GM23338 (cell line): ENCODE data around the gene USP46. TPM values are rescaled to one million over a fixed set of nuclear protein-coding genes. Genes with fewer than 3 reads are reported as not detected.

Source experiments
- ATAC-seq: fragments of 200-7000 bp; cut with Tn5 transposase; 3 replicates; pipeline ENCODE4 v1.9.1; 2020
- DNase-seq: peaks from one replicate; pipeline ENCODE4 v3.0.0-alpha.2; 2015; ENCODE audit warnings: low spot score
- H2AFZ ChIP-seq: fragments of 200-600 bp; sonication (generic); 2 replicates; pipeline ENCODE4 v1.8.0; 2016; ENCODE audit warnings: antibody characterized with exemption, mild to moderate bottlenecking, moderate library complexity
- H3F3A ChIP-seq: fragments of 200-600 bp; sonication (generic); replicated peaks from 2 replicates; pipeline ENCODE4 v1.8.0; 2017; ENCODE audit warnings: antibody characterized with exemption, mixed run types, low read depth
- H3K27ac ChIP-seq: fragments of 200-600 bp; sonication (generic); 2 replicates; pipeline ENCODE4 v1.6.1; 2016; ENCODE audit warnings: low read depth
- H3K27me3 ChIP-seq: fragments of 200-600 bp; sonication (generic); 2 replicates; pipeline ENCODE4 v1.8.0; 2016; ENCODE audit warnings: mild to moderate bottlenecking, mixed run types, moderate library complexity; ENCODE audit not compliant: insufficient read depth
- H3K36me3 ChIP-seq: fragments of 200-600 bp; sonication (generic); 2 replicates; pipeline ENCODE4 v1.8.0; 2016; ENCODE audit warnings: mild to moderate bottlenecking; ENCODE audit not compliant: insufficient read depth
- H3K4me1 ChIP-seq: fragments of 200-600 bp; sonication (generic); 2 replicates; pipeline ENCODE4 v1.8.0; 2016; ENCODE audit warnings: mild to moderate bottlenecking, moderate library complexity; ENCODE audit not compliant: insufficient read depth
- H3K4me2 ChIP-seq: fragments of 200-600 bp; sonication (generic); 2 replicates; pipeline ENCODE4 v1.7.1; 2017; ENCODE audit warnings: mixed run types
- H3K4me3 ChIP-seq: fragments of 200-600 bp; sonication (generic); 2 replicates; pipeline ENCODE4 v1.6.1; 2016; ENCODE audit warnings: mixed run types
- H3K79me2 ChIP-seq: fragments of 200-600 bp; sonication (generic); replicated peaks from 2 replicates; pipeline ENCODE4 v1.8.0; 2017; ENCODE audit warnings: mild to moderate bottlenecking; ENCODE audit not compliant: insufficient read depth
- H3K9me2 ChIP-seq: fragments of 200-600 bp; sonication (generic); 2 replicates; pipeline ENCODE4 v1.8.0; 2017; ENCODE audit not compliant: insufficient read depth
- H4K20me1 ChIP-seq: fragments of 200-600 bp; sonication (generic); replicated peaks from 2 replicates; pipeline ENCODE4 v1.8.0; 2017; ENCODE audit warnings: mild to moderate bottlenecking; ENCODE audit not compliant: insufficient read depth
- H3K27ac Mint-ChIP-seq: 2 replicates; pipeline ENCODE4 v1.8.0; 2020; ENCODE audit warnings: inconsistent platforms, mild to moderate bottlenecking, moderate library complexity, mixed read lengths
- H3K27me3 Mint-ChIP-seq: 3 replicates; pipeline ENCODE4 v1.8.0; 2022; ENCODE audit warnings: low read depth, mild to moderate bottlenecking, moderate library complexity, mixed read lengths, inconsistent platforms; ENCODE audit not compliant: insufficient read depth, poor library complexity
- H3K36me3 Mint-ChIP-seq: 3 replicates; pipeline ENCODE4 v1.8.0; 2021; ENCODE audit warnings: low read depth, mild to moderate bottlenecking, inconsistent platforms, moderate library complexity, mixed read lengths
- H3K4me1 Mint-ChIP-seq: 3 replicates; pipeline ENCODE4 v1.8.0; 2020; ENCODE audit warnings: mild to moderate bottlenecking, inconsistent platforms, mixed read lengths
- H3K4me3 Mint-ChIP-seq: 3 replicates; pipeline ENCODE4 v1.8.0; 2021; ENCODE audit warnings: moderate library complexity, mild to moderate bottlenecking, inconsistent platforms, mixed read lengths
- H3K9me3 Mint-ChIP-seq: 3 replicates; pipeline ENCODE4 v1.8.0; 2020; ENCODE audit warnings: moderate library complexity, mild to moderate bottlenecking, inconsistent platforms, mixed read lengths
- CREB1 ChIP-seq: fragments of 250-450 bp; sonication (Bioruptor Pico); IDR thresholded peaks from 2 replicates; pipeline ENCODE4 v1.5.0; 2020; ENCODE audit warnings: low read depth, mild to moderate bottlenecking, moderate library complexity
- EZH2phosphoT487 ChIP-seq: fragments of 200-600 bp; sonication (generic); IDR thresholded peaks from one replicate; pipeline ENCODE4 v1.8.1; 2018; ENCODE audit warnings: antibody characterized with exemption; ENCODE audit not compliant: unreplicated experiment
- JUNB ChIP-seq: IDR thresholded peaks from one replicate; pipeline ENCODE4 v1.6.1; 2016; ENCODE audit warnings: antibody characterized with exemption; ENCODE audit not compliant: unreplicated experiment
- NANOG ChIP-seq: IDR thresholded peaks from 2 replicates; pipeline ENCODE4 v1.6.1; 2016; ENCODE audit warnings: antibody characterized with exemption, borderline replicate concordance
- STAT1 ChIP-seq: IDR thresholded peaks from one replicate; pipeline ENCODE4 v1.6.1; 2016; ENCODE audit warnings: antibody characterized with exemption; ENCODE audit not compliant: unreplicated experiment
- ZNF114 ChIP-seq: fragments of 250-450 bp; sonication (Bioruptor Pico); IDR thresholded peaks from 2 replicates; pipeline ENCODE4 v1.5.0; 2020; ENCODE audit warnings: mild to moderate bottlenecking, moderate library complexity
- ZNF331 ChIP-seq: fragments of 250-450 bp; sonication (Bioruptor Pico); IDR thresholded peaks from 2 replicates; pipeline ENCODE4 v1.5.0; 2020; ENCODE audit warnings: low read depth, mild to moderate bottlenecking, moderate library complexity
- polyA plus RNA-seq: library from polyadenylated mRNA; unstranded; fragments of >200 nt; fragmentation: Nextera tagmentation; extraction: Ambion mirVana; gene quantifications from 2 replicates; pipeline ENCODE4 v1.2.1, GENCODE V29; 2016
- total RNA-seq: library from RNA; depleted of rRNA; stranded (reverse); fragments of >200 nt; shearing (Covaris generic); gene quantifications from 2 replicates; pipeline ENCODE4 v1.2.3, GENCODE V29; 2014
- TF ChIP-seq, protein P1 (sequence below): fragments of 250-450 bp; sonication (Bioruptor Pico); IDR thresholded peaks from 2 replicates; pipeline ENCODE4 v1.5.0; 2020; ENCODE audit warnings: mild to moderate bottlenecking, moderate library complexity
- TF ChIP-seq, protein P2 (sequence below), 2 experiments: fragments of 200-600 bp in 1 of 2; sonication (generic) in 1 of 2; conservative IDR thresholded peaks; 2 replicates each; pipeline versions ENCODE4 v1.5.1 to v1.6.1; 2016 to 2017; ENCODE audit warnings: antibody characterized with exemption in 2 of 2, low read depth in 2 of 2, mild to moderate bottlenecking in 2 of 2, moderate library complexity in 1 of 2
- TF ChIP-seq, protein P3 (sequence below): IDR thresholded peaks from 2 replicates; pipeline ENCODE4 v1.6.1; 2016; ENCODE audit warnings: antibody characterized with exemption

USP46 gene
- total and polyA plus RNA-seq, 2 experiments from 2014 or later: 40.5 to 59.4 TPM

DNA sequence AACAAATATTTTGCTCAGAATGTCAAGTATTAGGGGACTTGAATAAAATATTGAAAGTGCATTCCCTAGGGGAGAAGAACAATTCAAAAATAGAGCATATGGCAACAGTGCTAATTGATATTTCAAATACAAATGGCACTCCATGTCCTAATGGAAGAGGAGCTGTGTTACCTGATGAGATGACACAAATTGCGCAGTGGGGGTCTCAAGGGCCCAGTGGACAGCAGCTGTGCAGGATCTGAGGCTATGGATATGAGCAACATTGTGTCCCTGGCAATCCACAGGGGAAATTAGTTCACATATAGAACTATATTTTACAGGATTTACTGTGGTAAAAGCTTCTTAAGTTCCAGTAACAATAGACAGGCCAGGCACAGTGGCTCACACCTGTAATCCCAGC is 17.4 kb upstream of the USP46 start:
- H3K4me1 Mint-ChIP-seq: no peaks in the 10 kb centered on the region
- no peaks in the 10 kb centered on the region for H3K36me3 Mint-ChIP-seq
- H4K20me1 ChIP-seq: no peaks in the 10 kb centered on the region
- H3K36me3 ChIP-seq: peaks cover 4% of the 10 kb centered on the region; the same call in 1 of the 2 replicates
- no peak overlapping the region for H3K27ac Mint-ChIP-seq
- no peaks in the 10 kb centered on the region for H3K9me2 ChIP-seq
- H3K4me3 Mint-ChIP-seq: no peak overlapping the region
- H3K9me3 Mint-ChIP-seq: peaks cover 5% of the 10 kb centered on the region; the same call in 2 of the 3 replicates
- no peak overlapping the region for H2AFZ ChIP-seq
- DNase-seq (no peak), ATAC-seq (no peak)
- H3K27me3 Mint-ChIP-seq: peaks cover 2% of the 10 kb centered on the region
- H3K4me1 ChIP-seq: no peaks in the 10 kb centered on the region
- no peak overlapping the region for H3K4me3 ChIP-seq
- TF ChIP-seq CREB1: no peak
- TF ChIP-seq, protein P1, sequence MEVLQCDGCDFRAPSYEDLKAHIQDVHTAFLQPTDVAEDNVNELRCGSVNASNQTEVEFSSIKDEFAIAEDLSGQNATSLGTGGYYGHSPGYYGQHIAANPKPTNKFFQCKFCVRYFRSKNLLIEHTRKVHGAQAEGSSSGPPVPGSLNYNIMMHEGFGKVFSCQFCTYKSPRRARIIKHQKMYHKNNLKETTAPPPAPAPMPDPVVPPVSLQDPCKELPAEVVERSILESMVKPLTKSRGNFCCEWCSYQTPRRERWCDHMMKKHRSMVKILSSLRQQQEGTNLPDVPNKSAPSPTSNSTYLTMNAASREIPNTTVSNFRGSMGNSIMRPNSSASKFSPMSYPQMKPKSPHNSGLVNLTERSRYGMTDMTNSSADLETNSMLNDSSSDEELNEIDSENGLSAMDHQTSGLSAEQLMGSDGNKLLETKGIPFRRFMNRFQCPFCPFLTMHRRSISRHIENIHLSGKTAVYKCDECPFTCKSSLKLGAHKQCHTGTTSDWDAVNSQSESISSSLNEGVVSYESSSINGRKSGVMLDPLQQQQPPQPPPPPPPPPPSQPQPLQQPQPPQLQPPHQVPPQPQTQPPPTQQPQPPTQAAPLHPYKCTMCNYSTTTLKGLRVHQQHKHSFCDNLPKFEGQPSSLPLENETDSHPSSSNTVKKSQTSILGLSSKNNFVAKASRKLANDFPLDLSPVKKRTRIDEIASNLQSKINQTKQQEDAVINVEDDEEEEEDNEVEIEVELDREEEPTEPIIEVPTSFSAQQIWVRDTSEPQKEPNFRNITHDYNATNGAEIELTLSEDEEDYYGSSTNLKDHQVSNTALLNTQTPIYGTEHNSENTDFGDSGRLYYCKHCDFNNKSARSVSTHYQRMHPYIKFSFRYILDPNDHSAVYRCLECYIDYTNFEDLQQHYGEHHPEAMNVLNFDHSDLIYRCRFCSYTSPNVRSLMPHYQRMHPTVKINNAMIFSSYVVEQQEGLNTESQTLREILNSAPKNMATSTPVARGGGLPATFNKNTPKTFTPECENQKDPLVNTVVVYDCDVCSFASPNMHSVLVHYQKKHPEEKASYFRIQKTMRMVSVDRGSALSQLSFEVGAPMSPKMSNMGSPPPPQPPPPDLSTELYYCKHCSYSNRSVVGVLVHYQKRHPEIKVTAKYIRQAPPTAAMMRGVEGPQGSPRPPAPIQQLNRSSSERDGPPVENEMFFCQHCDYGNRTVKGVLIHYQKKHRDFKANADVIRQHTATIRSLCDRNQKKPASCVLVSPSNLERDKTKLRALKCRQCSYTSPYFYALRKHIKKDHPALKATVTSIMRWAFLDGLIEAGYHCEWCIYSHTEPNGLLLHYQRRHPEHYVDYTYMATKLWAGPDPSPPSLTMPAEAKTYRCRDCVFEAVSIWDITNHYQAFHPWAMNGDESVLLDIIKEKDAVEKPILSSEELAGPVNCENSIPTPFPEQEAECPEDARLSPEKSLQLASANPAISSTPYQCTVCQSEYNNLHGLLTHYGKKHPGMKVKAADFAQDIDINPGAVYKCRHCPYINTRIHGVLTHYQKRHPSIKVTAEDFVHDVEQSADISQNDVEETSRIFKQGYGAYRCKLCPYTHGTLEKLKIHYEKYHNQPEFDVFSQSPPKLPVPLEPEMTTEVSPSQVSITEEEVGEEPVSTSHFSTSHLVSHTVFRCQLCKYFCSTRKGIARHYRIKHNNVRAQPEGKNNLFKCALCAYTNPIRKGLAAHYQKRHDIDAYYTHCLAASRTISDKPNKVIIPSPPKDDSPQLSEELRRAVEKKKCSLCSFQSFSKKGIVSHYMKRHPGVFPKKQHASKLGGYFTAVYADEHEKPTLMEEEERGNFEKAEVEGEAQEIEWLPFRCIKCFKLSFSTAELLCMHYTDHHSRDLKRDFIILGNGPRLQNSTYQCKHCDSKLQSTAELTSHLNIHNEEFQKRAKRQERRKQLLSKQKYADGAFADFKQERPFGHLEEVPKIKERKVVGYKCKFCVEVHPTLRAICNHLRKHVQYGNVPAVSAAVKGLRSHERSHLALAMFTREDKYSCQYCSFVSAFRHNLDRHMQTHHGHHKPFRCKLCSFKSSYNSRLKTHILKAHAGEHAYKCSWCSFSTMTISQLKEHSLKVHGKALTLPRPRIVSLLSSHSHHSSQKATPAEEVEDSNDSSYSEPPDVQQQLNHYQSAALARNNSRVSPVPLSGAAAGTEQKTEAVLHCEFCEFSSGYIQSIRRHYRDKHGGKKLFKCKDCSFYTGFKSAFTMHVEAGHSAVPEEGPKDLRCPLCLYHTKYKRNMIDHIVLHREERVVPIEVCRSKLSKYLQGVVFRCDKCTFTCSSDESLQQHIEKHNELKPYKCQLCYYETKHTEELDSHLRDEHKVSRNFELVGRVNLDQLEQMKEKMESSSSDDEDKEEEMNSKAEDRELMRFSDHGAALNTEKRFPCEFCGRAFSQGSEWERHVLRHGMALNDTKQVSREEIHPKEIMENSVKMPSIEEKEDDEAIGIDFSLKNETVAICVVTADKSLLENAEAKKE (CRISPR knock-in tag): no peak
- TF ChIP-seq JUNB: no peak
- TF ChIP-seq NANOG: no peak
- TF ChIP-seq ZNF114: no peak
- TF ChIP-seq, protein P2, sequence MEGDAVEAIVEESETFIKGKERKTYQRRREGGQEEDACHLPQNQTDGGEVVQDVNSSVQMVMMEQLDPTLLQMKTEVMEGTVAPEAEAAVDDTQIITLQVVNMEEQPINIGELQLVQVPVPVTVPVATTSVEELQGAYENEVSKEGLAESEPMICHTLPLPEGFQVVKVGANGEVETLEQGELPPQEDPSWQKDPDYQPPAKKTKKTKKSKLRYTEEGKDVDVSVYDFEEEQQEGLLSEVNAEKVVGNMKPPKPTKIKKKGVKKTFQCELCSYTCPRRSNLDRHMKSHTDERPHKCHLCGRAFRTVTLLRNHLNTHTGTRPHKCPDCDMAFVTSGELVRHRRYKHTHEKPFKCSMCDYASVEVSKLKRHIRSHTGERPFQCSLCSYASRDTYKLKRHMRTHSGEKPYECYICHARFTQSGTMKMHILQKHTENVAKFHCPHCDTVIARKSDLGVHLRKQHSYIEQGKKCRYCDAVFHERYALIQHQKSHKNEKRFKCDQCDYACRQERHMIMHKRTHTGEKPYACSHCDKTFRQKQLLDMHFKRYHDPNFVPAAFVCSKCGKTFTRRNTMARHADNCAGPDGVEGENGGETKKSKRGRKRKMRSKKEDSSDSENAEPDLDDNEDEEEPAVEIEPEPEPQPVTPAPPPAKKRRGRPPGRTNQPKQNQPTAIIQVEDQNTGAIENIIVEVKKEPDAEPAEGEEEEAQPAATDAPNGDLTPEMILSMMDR (conservative IDR thresholded peaks at IDR 0.05; ENCODE audit: low read depth in 2 of 2): no peak
- TF ChIP-seq STAT1: no peak
- no peak for TF ChIP-seq ZNF331 (CRISPR knock-in tag)
- TF ChIP-seq, protein P3, sequence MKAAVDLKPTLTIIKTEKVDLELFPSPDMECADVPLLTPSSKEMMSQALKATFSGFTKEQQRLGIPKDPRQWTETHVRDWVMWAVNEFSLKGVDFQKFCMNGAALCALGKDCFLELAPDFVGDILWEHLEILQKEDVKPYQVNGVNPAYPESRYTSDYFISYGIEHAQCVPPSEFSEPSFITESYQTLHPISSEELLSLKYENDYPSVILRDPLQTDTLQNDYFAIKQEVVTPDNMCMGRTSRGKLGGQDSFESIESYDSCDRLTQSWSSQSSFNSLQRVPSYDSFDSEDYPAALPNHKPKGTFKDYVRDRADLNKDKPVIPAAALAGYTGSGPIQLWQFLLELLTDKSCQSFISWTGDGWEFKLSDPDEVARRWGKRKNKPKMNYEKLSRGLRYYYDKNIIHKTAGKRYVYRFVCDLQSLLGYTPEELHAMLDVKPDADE: no peak
- no peak for TF ChIP-seq EZH2phosphoT487
- H3K79me2 ChIP-seq: no peaks in the 10 kb centered on the region
- H3K4me2 ChIP-seq: no peak overlapping the region
- H3K27me3 ChIP-seq: no peaks in the 10 kb centered on the region
- H3K27ac ChIP-seq: no peak overlapping the region
- no peaks in the 10 kb centered on the region for H3F3A ChIP-seq
